RWPE2 (cell line): Measurements from ENCODE around the gene SLC37A4.
A peak's percentile ranks its signal among the peaks of the same experiment; 100 is the strongest.
"Not testable (repeated sequence)": the region's sequence is repeated elsewhere in the genome, so short reads cannot be mapped to it uniquely, and the experiment has no call there.

ENCODE experiments used
- ATAC-seq: fragments of 200-7000 bp; cut with Tn5 transposase; 3 replicates; pipeline ENCODE4 v1.9.1; 2021; ENCODE audit warnings: low read depth
- DNase-seq: peaks from one replicate; pipeline ENCODE4 v3.0.0-alpha.2; 2020; ENCODE audit warnings: low spot score
- H3K27ac ChIP-seq: fragments of 450-650 bp; 2 replicates; pipeline ENCODE4 v1.5.1; 2017; ENCODE audit warnings: mild to moderate bottlenecking; ENCODE audit not compliant: poor library complexity, severe bottlenecking
- H3K27me3 ChIP-seq: fragments of 250-450 bp; sonication (Bioruptor Pico); 2 replicates; pipeline ENCODE4 v1.5.1; 2021; ENCODE audit warnings: mild to moderate bottlenecking, moderate library complexity; ENCODE audit not compliant: insufficient read depth, poor library complexity, severe bottlenecking
- H3K36me3 ChIP-seq: fragments of 250-450 bp; sonication (Bioruptor Pico); 2 replicates; pipeline ENCODE4 v1.5.1; 2020; ENCODE audit warnings: low read depth, mild to moderate bottlenecking, moderate library complexity
- H3K4me1 ChIP-seq: fragments of 250-450 bp; sonication (Bioruptor Pico); 2 replicates; pipeline ENCODE4 v1.5.1; 2021; ENCODE audit warnings: mild to moderate bottlenecking, moderate library complexity; ENCODE audit not compliant: insufficient read depth, poor library complexity, severe bottlenecking
- H3K4me3 ChIP-seq: fragments of 250-450 bp; sonication (Bioruptor Pico); 2 replicates; pipeline ENCODE4 v1.5.1; 2021; ENCODE audit warnings: mild to moderate bottlenecking, moderate library complexity; ENCODE audit not compliant: severe bottlenecking
- H3K9me3 ChIP-seq: fragments of 250-450 bp; sonication (Bioruptor Pico); 2 replicates; pipeline ENCODE4 v1.5.1; 2021; ENCODE audit warnings: mild to moderate bottlenecking, moderate library complexity; ENCODE audit not compliant: severe bottlenecking
- TF ChIP-seq, protein P1 (sequence below): fragments of 450-650 bp; IDR thresholded peaks from one replicate; pipeline ENCODE4 v1.5.1; 2017; ENCODE audit warnings: mild to moderate bottlenecking, moderate library complexity; ENCODE audit not compliant: poor library complexity, severe bottlenecking

The SLC37A4 gene

DNA sequence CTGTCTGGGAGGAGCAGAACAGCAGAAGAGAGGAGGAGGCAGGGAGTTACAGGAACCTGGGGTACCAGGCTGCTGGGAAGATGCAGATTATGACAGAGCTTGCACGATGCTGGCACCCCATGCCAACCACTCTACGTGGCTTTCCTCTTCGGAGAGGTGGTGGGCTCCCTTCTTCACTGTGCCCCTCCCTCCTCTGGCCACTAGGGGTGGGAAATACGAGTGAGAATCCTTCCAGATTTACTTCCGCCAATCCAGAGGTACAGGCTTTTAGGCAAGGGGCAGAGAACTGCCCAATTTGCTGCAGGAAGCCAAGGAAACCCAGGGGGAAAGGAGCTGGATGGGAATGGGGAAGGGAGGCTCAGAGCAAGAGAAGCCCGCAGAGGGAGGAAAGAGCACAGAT lies 14.0 kb upstream of the SLC37A4 start:
- DNase-seq (no peak), ATAC-seq (peak; percentile 17; the same call in 2 of the 3 replicates)
- Histone ChIP-seq H3K27ac (no peak overlapping the region), H3K4me3 (no peak overlapping the region), H3K4me1 (no peaks in the 10 kb centered on the region), H3K9me3 (no peaks in the 10 kb centered on the region), H3K27me3 (no peaks in the 10 kb centered on the region), H3K36me3 (peaks cover 52% of the 10 kb centered on the region)
- TF ChIP-seq, protein P1, sequence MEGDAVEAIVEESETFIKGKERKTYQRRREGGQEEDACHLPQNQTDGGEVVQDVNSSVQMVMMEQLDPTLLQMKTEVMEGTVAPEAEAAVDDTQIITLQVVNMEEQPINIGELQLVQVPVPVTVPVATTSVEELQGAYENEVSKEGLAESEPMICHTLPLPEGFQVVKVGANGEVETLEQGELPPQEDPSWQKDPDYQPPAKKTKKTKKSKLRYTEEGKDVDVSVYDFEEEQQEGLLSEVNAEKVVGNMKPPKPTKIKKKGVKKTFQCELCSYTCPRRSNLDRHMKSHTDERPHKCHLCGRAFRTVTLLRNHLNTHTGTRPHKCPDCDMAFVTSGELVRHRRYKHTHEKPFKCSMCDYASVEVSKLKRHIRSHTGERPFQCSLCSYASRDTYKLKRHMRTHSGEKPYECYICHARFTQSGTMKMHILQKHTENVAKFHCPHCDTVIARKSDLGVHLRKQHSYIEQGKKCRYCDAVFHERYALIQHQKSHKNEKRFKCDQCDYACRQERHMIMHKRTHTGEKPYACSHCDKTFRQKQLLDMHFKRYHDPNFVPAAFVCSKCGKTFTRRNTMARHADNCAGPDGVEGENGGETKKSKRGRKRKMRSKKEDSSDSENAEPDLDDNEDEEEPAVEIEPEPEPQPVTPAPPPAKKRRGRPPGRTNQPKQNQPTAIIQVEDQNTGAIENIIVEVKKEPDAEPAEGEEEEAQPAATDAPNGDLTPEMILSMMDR: no peak

DNA sequence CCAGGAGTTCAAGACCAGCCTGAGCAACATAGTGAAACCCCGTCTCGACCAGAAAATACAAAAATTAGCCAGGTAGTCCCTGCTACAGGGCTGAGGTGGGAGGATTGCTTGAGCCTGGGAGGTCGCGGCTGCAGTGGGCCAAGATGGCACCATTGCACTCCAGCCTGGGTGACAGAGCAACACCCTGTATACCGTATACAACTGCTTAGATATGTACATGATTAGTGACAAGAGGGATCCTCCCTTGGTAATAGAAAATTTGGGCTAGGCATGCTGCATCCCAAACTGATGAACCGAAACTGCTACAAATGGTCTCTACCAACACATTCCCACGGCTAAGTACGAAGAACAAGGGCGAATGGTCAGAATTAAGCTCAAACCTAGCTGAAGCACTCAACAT lies 12.2 kb upstream of the SLC37A4 start:
- no peaks in the 10 kb centered on the region for H3K27me3 ChIP-seq
- no peak for ATAC-seq
- TF ChIP-seq, protein P1: no peak

DNA sequence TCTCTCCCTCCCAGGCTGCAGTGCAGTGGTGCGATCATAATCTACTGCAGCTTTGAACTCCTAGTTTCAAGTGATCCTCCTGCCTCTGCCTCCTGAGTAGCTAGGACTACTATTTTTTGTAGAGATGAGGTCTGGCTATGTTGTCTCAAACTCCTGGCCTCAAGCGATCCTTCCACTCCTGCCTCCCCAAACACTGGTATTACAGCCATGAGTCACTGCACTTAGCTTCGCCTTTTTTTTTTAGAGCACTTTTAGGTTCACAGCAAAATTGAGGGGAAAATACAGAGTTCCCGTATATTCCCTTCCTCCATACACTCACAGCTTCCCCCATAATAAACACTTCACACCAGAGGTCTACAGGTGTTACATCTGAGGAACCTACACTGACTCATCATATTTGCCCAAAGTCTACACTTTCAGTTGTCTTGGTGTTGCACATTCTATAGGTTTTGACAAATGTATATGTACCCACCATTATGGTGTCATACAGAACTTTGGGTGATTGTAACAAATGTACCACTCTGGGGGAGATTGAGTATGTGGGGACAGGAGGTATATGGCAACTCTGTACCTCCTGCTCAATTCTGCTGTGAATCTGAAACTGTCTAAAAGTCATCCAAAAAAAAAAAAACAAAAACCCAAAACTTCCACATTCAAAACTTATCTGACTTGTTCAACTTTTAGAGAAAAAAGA lies 11.3 kb upstream of the SLC37A4 start:
- peak; percentile 40; the same call in 2 of the 3 replicates for ATAC-seq
- H3K4me1 ChIP-seq: no peaks in the 10 kb centered on the region
- H3K36me3 ChIP-seq: peaks cover 24% of the 10 kb centered on the region
- DNase-seq: no peak
- H3K9me3 ChIP-seq: no peaks in the 10 kb centered on the region
- TF ChIP-seq, protein P1: no peak
- no peaks in the 10 kb centered on the region for H3K27me3 ChIP-seq
- no peak overlapping the region for H3K27ac ChIP-seq
- no peak overlapping the region for H3K4me3 ChIP-seq

More for the DNA sequence above, 12.2 kb upstream of the SLC37A4 start:
- no peaks in the 10 kb centered on the region for H3K9me3 ChIP-seq
- no peaks in the 10 kb centered on the region for H3K4me1 ChIP-seq
- H3K36me3 ChIP-seq: peaks cover 34% of the 10 kb centered on the region
- no peak overlapping the region for H3K4me3 ChIP-seq
- H3K27ac ChIP-seq: no peak overlapping the region
- no peak for DNase-seq

DNA sequence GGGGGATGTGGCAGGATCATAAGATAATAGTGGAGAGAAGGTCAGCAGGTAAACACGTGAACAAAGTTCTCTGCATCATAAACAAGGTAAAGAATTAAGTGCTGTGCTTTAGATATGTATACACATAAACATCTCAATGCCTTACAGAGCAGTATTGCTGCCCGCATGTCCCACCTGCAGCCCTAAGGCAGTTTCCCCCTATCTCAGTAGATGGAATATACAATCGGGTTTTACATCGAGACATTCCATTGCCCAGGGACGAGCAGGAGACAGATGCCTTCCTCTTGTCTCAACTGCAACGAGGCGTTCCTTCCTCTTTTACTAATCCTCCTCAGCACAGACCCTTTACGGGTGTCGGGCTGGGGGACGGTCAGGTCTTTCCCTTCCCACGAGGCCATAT lies 8.8 kb upstream of the SLC37A4 start:
- H3K27ac ChIP-seq, H3K4me1 ChIP-seq, DNase-seq, ATAC-seq, H3K9me3 ChIP-seq, H3K27me3 ChIP-seq, H3K4me3 ChIP-seq, H3K36me3 ChIP-seq: not testable (repeated sequence)

DNA sequence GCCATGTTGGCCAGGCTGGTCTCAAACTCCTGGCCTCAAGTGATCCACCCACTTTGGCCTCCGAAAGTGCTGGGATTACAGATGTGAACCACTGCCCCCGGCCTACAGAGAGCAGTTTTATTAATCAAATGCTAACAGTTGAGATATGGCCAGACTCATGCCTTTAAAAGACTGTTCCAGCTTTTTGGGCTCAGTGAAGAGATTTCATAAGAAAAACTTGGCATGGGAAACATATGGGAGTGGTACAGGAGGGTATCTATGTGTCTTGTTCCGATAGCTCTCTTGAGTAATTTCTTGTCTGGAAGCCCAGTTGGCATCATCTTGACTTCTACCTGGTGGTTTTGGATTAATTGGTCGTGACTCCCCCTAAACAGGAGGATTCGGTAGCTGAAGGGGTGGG lies 8.2 kb upstream of the SLC37A4 start:
- no peak for ATAC-seq
- Histone ChIP-seq H3K27ac (no peak overlapping the region), H3K27me3 (no peaks in the 10 kb centered on the region), H3K9me3 (no peaks in the 10 kb centered on the region), H3K4me3 (no peak overlapping the region), H3K4me1 (no peaks in the 10 kb centered on the region), H3K36me3 (no peaks in the 10 kb centered on the region)
- no peak for DNase-seq
- TF ChIP-seq, protein P1: no peak
